SK-N-SH treated with all-trans-retinoic acid at 6 μM for 48 hours (cell line): ENCODE data around the gene AGR2.

Experiments
- ATAC-seq: fragments of 200-7000 bp; cut with Tn5 transposase; 3 replicates; pipeline ENCODE4 v1.9.1; 2020; ENCODE audit warnings: mild to moderate bottlenecking, moderate library complexity
- ARNTL ChIP-seq: fragments of 450-650 bp; formaldehyde crosslinking; IDR thresholded peaks from 2 replicates; pipeline ENCODE4 v1.5.0; 2020; ENCODE audit warnings: low read depth, mild to moderate bottlenecking, moderate library complexity, borderline replicate concordance
- CSDC2 ChIP-seq: fragments of 250-450 bp; sonication (Bioruptor Pico); IDR thresholded peaks from 2 replicates; pipeline ENCODE4 v1.5.0; 2020; ENCODE audit warnings: mild to moderate bottlenecking, moderate library complexity
- GLIS3 ChIP-seq: fragments of 250-450 bp; sonication (Bioruptor Pico); IDR thresholded peaks from 2 replicates; pipeline ENCODE4 v1.5.0; 2020; ENCODE audit warnings: mild to moderate bottlenecking, moderate library complexity
- OSR1 ChIP-seq: fragments of 250-450 bp; sonication (Bioruptor Pico); IDR thresholded peaks from 2 replicates; pipeline ENCODE4 v1.8.0; 2022; ENCODE audit warnings: moderate library complexity, mild to moderate bottlenecking, inconsistent platforms
- PATZ1 ChIP-seq: fragments of 250-450 bp; sonication (Bioruptor Pico); IDR thresholded peaks from 2 replicates; pipeline ENCODE4 v1.8.0; 2020; ENCODE audit warnings: mild to moderate bottlenecking, moderate library complexity, borderline replicate concordance
- PPARA ChIP-seq: fragments of 250-450 bp; sonication (Bioruptor Pico); IDR thresholded peaks from 2 replicates; pipeline ENCODE4 v1.5.0; 2020; ENCODE audit warnings: mild to moderate bottlenecking, borderline replicate concordance
- SNAI2 ChIP-seq: fragments of 250-450 bp; sonication (Bioruptor Pico); IDR thresholded peaks from 2 replicates; pipeline ENCODE4 v1.5.0; 2020; ENCODE audit warnings: mild to moderate bottlenecking, moderate library complexity
- TOX ChIP-seq: fragments of 250-450 bp; sonication (Bioruptor Pico); IDR thresholded peaks from 2 replicates; pipeline ENCODE4 v1.8.0; 2021; ENCODE audit warnings: mild to moderate bottlenecking, moderate library complexity, borderline replicate concordance
- ZC3H10 ChIP-seq: fragments of 250-450 bp; sonication (Bioruptor Pico); IDR thresholded peaks from 2 replicates; pipeline ENCODE4 v1.5.1; 2021; ENCODE audit warnings: mild to moderate bottlenecking, moderate library complexity
- ZFP3 ChIP-seq: fragments of 250-450 bp; sonication (Bioruptor Pico); IDR thresholded peaks from 2 replicates; pipeline ENCODE4 v1.5.0; 2020; ENCODE audit warnings: mild to moderate bottlenecking, moderate library complexity
- ZFP30 ChIP-seq: fragments of 450-650 bp; formaldehyde crosslinking; IDR thresholded peaks from 2 replicates; pipeline ENCODE4 v1.5.0; 2022; ENCODE audit warnings: mild to moderate bottlenecking, moderate library complexity
- ZNF565 ChIP-seq: fragments of 450-650 bp; formaldehyde crosslinking; conservative IDR thresholded peaks from 2 replicates; pipeline ENCODE4 v1.5.0; 2020; ENCODE audit warnings: low read depth, mild to moderate bottlenecking, moderate library complexity
- ZNF70 ChIP-seq: fragments of 450-650 bp; formaldehyde crosslinking; IDR thresholded peaks from 2 replicates; pipeline ENCODE4 v1.5.0; 2020; ENCODE audit warnings: mild to moderate bottlenecking, moderate library complexity
- ZNF8 ChIP-seq: fragments of 450-650 bp; formaldehyde crosslinking; IDR thresholded peaks from 2 replicates; pipeline ENCODE4 v1.5.0; 2020; ENCODE audit warnings: mild to moderate bottlenecking, moderate library complexity
- TF ChIP-seq, protein P1 (sequence below): fragments of 250-450 bp; sonication (Bioruptor Pico); IDR thresholded peaks from 2 replicates; pipeline ENCODE4 v1.8.0; 2021; ENCODE audit warnings: low read depth, mild to moderate bottlenecking, moderate library complexity, borderline replicate concordance
- TF ChIP-seq, protein P2 (sequence below): fragments of 250-450 bp; sonication (Bioruptor Pico); IDR thresholded peaks from 2 replicates; pipeline ENCODE4 v1.5.1; 2020; ENCODE audit warnings: low read depth, mild to moderate bottlenecking, moderate library complexity
- TF ChIP-seq, protein P3 (sequence below): fragments of 250-450 bp; sonication (Bioruptor Pico); IDR thresholded peaks from 2 replicates; pipeline ENCODE4 v1.5.1; 2021; ENCODE audit warnings: mild to moderate bottlenecking, moderate library complexity
- TF ChIP-seq, protein P4 (sequence below): fragments of 250-450 bp; sonication (Bioruptor Pico); IDR thresholded peaks from 2 replicates; pipeline ENCODE4 v1.5.0; 2020; ENCODE audit warnings: mild to moderate bottlenecking, moderate library complexity

AGR2 gene

GRCh38 chr7:16816824-16817223 lies 12.0 kb upstream of the AGR2 start (continued):
- TF ChIP-seq, protein P1, sequence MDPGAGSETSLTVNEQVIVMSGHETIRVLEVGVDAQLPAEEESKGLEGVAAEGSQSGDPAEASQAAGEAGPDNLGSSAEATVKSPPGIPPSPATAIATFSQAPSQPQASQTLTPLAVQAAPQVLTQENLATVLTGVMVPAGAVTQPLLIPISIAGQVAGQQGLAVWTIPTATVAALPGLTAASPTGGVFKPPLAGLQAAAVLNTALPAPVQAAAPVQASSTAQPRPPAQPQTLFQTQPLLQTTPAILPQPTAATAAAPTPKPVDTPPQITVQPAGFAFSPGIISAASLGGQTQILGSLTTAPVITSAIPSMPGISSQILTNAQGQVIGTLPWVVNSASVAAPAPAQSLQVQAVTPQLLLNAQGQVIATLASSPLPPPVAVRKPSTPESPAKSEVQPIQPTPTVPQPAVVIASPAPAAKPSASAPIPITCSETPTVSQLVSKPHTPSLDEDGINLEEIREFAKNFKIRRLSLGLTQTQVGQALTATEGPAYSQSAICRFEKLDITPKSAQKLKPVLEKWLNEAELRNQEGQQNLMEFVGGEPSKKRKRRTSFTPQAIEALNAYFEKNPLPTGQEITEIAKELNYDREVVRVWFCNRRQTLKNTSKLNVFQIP (CRISPR knock-in tag): no peak
- TF ChIP-seq ZNF70: no peak
- no peak for TF ChIP-seq ARNTL
- no peak for TF ChIP-seq SNAI2 (CRISPR knock-in tag)
- TF ChIP-seq OSR1 (CRISPR knock-in tag): no peak

DNA sequence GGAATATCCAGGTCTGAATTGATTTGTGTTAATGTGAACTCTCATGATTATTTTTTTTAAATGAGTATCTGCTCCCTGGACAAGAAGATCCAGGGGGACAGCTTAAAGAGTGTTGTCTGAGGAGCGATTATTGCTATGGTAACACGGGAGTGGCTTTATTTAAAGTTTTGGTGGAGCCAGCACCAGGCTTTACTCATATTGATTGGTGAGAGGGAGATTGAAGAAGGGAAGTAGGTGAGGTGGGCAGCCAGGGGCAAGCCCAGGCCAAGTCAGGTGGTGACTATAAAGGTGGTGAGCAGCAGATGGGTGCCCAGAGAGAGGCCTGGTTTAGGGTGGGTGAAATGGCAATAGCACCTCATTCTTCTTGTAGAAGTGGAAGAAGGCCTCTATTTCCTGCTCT lies 10.2 kb upstream of the AGR2 start:
- no peak for ATAC-seq
- no peak for TF ChIP-seq ZC3H10 (CRISPR knock-in tag)
- no peak for TF ChIP-seq ZNF8 (CRISPR knock-in tag)
- no peak for TF ChIP-seq ZNF565 (CRISPR knock-in tag)
- no peak for TF ChIP-seq CSDC2
- TF ChIP-seq ZFP3 (CRISPR knock-in tag): no peak
- TF ChIP-seq PATZ1 (CRISPR knock-in tag): no peak
- TF ChIP-seq PPARA (CRISPR knock-in tag): no peak
- TF ChIP-seq, protein P2, sequence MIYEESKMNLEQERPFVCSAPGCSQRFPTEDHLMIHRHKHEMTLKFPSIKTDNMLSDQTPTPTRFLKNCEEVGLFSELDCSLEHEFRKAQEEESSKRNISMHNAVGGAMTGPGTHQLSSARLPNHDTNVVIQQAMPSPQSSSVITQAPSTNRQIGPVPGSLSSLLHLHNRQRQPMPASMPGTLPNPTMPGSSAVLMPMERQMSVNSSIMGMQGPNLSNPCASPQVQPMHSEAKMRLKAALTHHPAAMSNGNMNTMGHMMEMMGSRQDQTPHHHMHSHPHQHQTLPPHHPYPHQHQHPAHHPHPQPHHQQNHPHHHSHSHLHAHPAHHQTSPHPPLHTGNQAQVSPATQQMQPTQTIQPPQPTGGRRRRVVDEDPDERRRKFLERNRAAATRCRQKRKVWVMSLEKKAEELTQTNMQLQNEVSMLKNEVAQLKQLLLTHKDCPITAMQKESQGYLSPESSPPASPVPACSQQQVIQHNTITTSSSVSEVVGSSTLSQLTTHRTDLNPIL (CRISPR knock-in tag): no peak
- no peak for TF ChIP-seq ARNTL
- TF ChIP-seq TOX: no peak

- ATAC-seq: no peak
- TF ChIP-seq CSDC2 (no peak), PPARA (CRISPR knock-in tag) (no peak), GLIS3 (CRISPR knock-in tag) (no peak), ARNTL (no peak), ZC3H10 (CRISPR knock-in tag) (no peak), ZFP30 (CRISPR knock-in tag) (no peak)
- TF ChIP-seq, protein P3, sequence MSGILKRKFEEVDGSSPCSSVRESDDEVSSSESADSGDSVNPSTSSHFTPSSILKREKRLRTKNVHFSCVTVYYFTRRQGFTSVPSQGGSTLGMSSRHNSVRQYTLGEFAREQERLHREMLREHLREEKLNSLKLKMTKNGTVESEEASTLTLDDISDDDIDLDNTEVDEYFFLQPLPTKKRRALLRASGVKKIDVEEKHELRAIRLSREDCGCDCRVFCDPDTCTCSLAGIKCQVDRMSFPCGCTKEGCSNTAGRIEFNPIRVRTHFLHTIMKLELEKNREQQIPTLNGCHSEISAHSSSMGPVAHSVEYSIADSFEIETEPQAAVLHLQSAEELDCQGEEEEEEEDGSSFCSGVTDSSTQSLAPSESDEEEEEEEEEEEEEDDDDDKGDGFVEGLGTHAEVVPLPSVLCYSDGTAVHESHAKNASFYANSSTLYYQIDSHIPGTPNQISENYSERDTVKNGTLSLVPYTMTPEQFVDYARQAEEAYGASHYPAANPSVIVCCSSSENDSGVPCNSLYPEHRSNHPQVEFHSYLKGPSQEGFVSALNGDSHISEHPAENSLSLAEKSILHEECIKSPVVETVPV: no peak
- TF ChIP-seq, protein P1 (CRISPR knock-in tag): no peak
Measured at GRCh38 chr7:16813232-16813616, 8.4 kb upstream of the AGR2 start.

DNA sequence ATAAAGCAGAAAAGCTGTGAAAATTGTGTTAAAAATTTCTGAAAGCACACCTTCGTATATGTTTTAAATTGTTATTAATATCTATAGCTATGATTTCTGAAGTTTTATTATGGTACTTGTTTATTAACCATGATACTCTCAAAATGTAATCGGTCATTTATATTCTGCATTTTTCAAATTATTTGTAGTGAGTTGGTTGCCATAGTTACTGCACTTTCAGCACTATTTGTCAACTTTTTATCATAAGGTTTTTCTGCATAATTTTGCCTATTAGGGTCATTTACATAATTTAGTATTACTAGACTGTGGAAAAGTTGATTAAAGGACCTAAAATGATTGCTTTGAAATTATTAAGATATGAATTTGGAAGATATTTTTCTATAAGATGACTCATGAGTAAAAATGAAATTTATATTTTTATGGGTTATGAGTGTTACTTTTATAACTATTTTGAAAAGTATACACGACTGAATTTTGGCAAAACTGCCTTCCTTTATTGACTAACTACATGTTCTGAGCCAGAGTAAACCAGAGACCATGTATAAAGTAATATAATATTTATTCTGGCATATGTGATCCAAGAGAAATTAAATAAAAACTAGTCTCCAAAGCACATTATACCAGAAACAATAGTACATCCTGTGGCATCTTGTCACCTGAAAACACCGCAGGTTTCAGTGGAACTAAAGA lies 7.9 kb upstream of the AGR2 start:
- no peak for ATAC-seq
- TF ChIP-seq, protein P4, sequence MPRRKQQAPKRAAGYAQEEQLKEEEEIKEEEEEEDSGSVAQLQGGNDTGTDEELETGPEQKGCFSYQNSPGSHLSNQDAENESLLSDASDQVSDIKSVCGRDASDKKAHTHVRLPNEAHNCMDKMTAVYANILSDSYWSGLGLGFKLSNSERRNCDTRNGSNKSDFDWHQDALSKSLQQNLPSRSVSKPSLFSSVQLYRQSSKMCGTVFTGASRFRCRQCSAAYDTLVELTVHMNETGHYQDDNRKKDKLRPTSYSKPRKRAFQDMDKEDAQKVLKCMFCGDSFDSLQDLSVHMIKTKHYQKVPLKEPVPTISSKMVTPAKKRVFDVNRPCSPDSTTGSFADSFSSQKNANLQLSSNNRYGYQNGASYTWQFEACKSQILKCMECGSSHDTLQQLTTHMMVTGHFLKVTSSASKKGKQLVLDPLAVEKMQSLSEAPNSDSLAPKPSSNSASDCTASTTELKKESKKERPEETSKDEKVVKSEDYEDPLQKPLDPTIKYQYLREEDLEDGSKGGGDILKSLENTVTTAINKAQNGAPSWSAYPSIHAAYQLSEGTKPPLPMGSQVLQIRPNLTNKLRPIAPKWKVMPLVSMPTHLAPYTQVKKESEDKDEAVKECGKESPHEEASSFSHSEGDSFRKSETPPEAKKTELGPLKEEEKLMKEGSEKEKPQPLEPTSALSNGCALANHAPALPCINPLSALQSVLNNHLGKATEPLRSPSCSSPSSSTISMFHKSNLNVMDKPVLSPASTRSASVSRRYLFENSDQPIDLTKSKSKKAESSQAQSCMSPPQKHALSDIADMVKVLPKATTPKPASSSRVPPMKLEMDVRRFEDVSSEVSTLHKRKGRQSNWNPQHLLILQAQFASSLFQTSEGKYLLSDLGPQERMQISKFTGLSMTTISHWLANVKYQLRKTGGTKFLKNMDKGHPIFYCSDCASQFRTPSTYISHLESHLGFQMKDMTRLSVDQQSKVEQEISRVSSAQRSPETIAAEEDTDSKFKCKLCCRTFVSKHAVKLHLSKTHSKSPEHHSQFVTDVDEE (CRISPR knock-in tag): no peak
- TF ChIP-seq OSR1 (CRISPR knock-in tag): no peak
- no peak for TF ChIP-seq GLIS3 (CRISPR knock-in tag)
- no peak for TF ChIP-seq CSDC2
